GM21576 (cell line): ENCODE results near the gene CGN.

Source experiments
- ATAC-seq: cut with Tn5 transposase; IDR thresholded peaks from one replicate; pipeline ENCODE4 v1.9.1; 2021; ENCODE audit warnings: mild to moderate bottlenecking, moderate library complexity; ENCODE audit not compliant: unreplicated experiment

The CGN gene

DNA sequence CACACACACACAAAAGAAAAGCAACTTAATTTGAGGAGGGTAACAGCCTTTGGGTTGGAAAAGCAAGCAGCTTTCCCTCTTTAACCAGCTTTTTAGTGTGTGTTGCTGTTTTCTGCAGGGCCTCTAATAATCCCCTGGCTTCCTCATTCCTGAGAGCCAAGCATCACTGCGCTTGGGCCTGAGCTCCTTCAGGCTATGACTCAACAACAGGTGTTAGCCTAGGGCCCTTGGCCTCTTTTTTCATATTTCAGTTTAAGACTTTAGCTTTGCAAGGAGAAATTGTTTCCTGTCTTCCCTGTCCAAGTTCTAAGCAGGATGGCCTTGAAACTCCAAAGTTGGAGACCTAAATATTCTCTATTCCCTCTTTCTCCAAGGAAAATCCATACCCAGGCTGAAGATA, 74.4 kb downstream of the CGN start:
- ATAC-seq = no peak
